HEK293T (cell line): ENCODE results near the gene STYXL1.
"Not testable (repeated sequence)": the region's sequence is repeated elsewhere in the genome, so short reads cannot be mapped to it uniquely, and the experiment has no call there.

ENCODE experiments used
- CTCF ChIA-PET: fragments of 350-600 bp; formaldehyde crosslinking; extraction: SDS; loops from one replicate; lab custom pipeline; 2021; ENCODE audit warnings: antibody characterized with exemption, inconsistent platforms; lab: Yijun Ruan, JAX
- POLR2A ChIA-PET: fragments of 350-600 bp; formaldehyde crosslinking; extraction: SDS; loops from one replicate; lab custom pipeline; 2020; ENCODE audit warnings: antibody characterized with exemption, inconsistent platforms; lab: Yijun Ruan, JAX
- DNase-seq: peaks from one replicate; pipeline ENCODE4 v3.0.0; 2012; ENCODE audit warnings: mixed read lengths; ENCODE audit errors: extremely low spot score
- ARNT ChIP-seq: fragments of 450-650 bp; IDR thresholded peaks from 2 replicates; pipeline ENCODE4 v1.6.1; 2017; ENCODE audit warnings: mild to moderate bottlenecking
- BHLHE40 ChIP-seq: fragments of 450-650 bp; IDR thresholded peaks from 2 replicates; pipeline ENCODE4 v1.6.1; 2016; ENCODE audit warnings: mild to moderate bottlenecking, moderate library complexity, borderline replicate concordance
- CTBP1 ChIP-seq: fragments of 450-650 bp; IDR thresholded peaks from 2 replicates; pipeline ENCODE4 v1.6.1; 2016; ENCODE audit warnings: borderline replicate concordance
- ELF4 ChIP-seq: fragments of 450-650 bp; IDR thresholded peaks from 2 replicates; pipeline ENCODE4 v1.6.1; 2017; ENCODE audit warnings: antibody characterized with exemption
- FOXA1 ChIP-seq: fragments of 450-650 bp; IDR thresholded peaks from 2 replicates; pipeline ENCODE4 v1.6.1; 2016; ENCODE audit warnings: mild to moderate bottlenecking
- FOXK2 ChIP-seq: fragments of 450-650 bp; IDR thresholded peaks from 2 replicates; pipeline ENCODE4 v1.6.1; 2016; ENCODE audit warnings: mild to moderate bottlenecking
- FOXM1 ChIP-seq: fragments of 450-650 bp; IDR thresholded peaks from 2 replicates; pipeline ENCODE4 v1.6.1; 2017; ENCODE audit warnings: mild to moderate bottlenecking, borderline replicate concordance
- HDGF ChIP-seq: fragments of 450-650 bp; IDR thresholded peaks from 2 replicates; pipeline ENCODE4 v1.6.1; 2017; ENCODE audit warnings: antibody characterized with exemption, borderline replicate concordance
- L3MBTL2 ChIP-seq: fragments of 450-650 bp; conservative IDR thresholded peaks from 2 replicates; pipeline ENCODE4 v1.6.1; 2016; ENCODE audit warnings: mild to moderate bottlenecking
- LEF1 ChIP-seq: fragments of 450-650 bp; IDR thresholded peaks from 2 replicates; pipeline ENCODE4 v1.6.1; 2017; ENCODE audit warnings: mild to moderate bottlenecking, borderline replicate concordance
- NFRKB ChIP-seq: fragments of 450-650 bp; IDR thresholded peaks from 2 replicates; pipeline ENCODE4 v1.6.1; 2016; ENCODE audit warnings: mild to moderate bottlenecking, moderate library complexity
- PKNOX1 ChIP-seq: fragments of 450-650 bp; IDR thresholded peaks from 2 replicates; pipeline ENCODE4 v1.6.1; 2016
- SP1 ChIP-seq: fragments of 450-650 bp; IDR thresholded peaks from 2 replicates; pipeline ENCODE4 v1.6.1; 2017
- SUZ12 ChIP-seq: fragments of 450-650 bp; IDR thresholded peaks from 2 replicates; pipeline ENCODE4 v1.6.1; 2016; ENCODE audit warnings: mild to moderate bottlenecking
- TARDBP ChIP-seq: fragments of 450-650 bp; IDR thresholded peaks from 2 replicates; pipeline ENCODE4 v1.6.1; 2016
- ZNF384 ChIP-seq: fragments of 450-650 bp; IDR thresholded peaks from 2 replicates; pipeline ENCODE4 v1.6.1; 2016

The STYXL1 gene

DNA sequence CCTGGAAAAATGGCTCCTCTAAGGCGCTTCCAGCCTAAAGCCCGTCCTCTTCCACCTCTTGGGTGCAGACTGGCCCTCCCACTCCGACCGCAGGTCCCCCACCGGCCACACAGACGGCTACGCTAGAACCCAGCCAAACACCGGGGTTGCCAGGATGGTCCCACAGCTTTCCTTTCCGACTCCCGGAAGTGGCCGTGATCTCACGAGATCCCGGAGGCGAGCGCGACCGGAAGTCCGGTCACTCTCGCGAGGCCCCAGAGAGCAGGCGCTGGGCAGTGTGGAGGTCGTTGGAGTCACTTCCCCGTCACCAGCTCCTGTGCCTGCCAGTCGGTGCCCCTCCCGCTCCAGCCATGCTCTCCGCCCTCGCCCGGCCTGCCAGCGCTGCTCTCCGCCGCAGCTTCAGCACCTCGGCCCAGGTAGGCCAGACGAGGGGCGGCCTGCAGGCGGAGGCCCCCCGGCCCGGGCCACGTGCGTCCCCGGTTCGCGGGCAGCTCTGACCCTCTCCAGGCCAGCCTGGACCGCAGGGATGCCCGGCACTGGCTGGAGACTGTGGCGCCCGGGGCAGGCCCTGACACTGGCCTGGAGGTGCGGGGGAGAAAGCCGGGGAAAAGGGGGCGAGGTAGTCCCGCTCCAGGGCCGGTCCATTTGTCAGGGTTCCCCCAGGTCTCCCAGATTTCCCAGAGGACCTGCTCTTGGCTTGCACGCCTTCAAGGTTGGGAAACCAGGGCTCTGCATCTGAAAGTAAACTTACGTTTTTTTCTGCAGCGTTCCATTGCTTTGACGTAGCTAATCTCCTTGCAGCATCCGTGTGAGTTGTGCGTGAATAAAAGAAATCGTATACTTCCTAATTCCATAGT is at the start of gene STYXL1, which contains the start of gene MDH2:
TSS of gene STYXL1 (minus strand) at position 190 of the 857 bp plus-strand sequence. CDS start 17,477 bp downstream, outside the sequence.
TSS of gene MDH2 (plus strand) at position 296 of the 857 bp plus-strand sequence. CDS start at position 351, 55 bp downstream.
- POLR2A ChIA-PET, result interaction anchor here (0.6 to 2.3 kb wide), 23 partner anchors 10 to 297 kb away, joined by 3 to 20 read pairs (median 3); partner anchors contain the start of genes HSPB1, POR and TMEM120A
- CTCF ChIA-PET, result no interaction called here
- TF ChIP-seq L3MBTL2 (peak; percentile 67), CTBP1 (no peak), PKNOX1 (peak; percentile 12; the same call in 1 of the 2 replicates), NFRKB (no peak), SP1 (peak; percentile 67; the same call in 1 of the 2 replicates), ARNT (no peak), FOXK2 (no peak), ELF4 (peak; percentile 97), SUZ12 (no peak), LEF1 (peak; percentile 14; the same call in 1 of the 2 replicates), HDGF (no peak)
- DNase-seq, result peak; percentile 98

DNA sequence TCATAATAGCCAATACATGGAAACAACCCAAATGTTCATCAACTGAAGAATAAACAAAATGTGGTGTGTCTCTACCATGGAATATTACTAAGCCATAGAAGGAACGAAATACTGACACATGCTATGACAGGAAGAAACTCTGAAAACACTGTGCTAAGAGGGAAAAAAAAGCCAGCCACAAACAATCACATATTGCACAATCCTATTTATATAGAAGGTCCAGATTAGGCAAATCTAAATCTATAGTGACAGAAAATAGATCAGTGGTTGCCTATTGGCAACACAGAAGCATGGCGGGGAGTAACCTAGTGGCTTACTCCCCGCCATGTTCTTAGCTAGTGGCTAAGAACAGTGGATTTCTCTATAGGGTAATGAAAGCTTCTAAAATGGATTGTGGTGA is 48.1 kb upstream of the STYXL1 start:
- ChIA-PET POLR2A (no interaction called here), CTCF (no interaction called here)
- TF ChIP-seq HDGF (no peak), ZNF384 (no peak), PKNOX1 (no peak), ELF4 (no peak), NFRKB (no peak), ARNT (no peak), FOXM1 (no peak), FOXA1 (no peak), LEF1 (no peak), FOXK2 (no peak), TARDBP (no peak), CTBP1 (no peak), BHLHE40 (no peak), SUZ12 (no peak), SP1 (no peak), L3MBTL2 (no peak)

DNA sequence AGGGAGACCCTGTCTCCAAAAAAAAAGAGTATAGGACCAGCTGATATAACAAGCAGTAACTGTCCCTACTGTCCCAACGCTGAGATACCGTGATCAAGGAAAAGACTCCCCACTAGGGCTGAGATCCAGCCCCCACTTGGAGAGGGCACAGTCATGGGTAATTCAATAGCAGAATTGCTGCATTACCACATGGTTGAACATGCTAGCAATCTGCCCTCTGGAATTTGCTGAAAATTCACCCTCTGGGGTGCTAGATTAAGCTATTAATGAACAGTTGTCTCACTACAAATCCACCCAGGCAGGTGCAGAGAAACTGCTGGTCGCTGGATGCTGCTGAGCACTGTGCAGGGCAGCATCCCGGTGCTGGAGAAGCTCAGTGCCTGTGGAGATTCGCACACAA is 46.5 kb upstream of the STYXL1 start:
- POLR2A ChIA-PET, CTCF ChIA-PET: not testable (repeated sequence)

More for the DNA sequence above, 48.1 kb upstream of the STYXL1 start:
- DNase-seq, result no peak

DNA sequence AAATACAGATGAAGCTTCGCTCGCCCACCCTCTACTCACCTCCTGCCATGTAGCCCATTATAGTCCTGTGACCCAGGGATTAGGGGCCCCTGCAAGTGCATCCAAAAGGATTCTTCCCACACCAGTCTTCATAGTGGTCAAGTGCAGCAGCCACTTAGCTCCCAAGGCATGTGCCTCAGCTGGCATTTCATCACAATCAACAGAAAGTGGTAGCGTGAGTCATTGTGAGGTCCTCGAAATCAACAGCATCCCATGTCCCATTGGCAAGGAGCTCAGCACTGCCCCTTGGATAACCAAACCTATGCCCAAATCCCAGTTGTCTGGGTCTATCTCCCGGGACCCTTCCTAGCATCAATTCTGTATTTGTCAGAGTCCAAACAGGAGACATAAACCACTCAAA is 45.7 kb upstream of the STYXL1 start:
- CTCF ChIA-PET, DNase-seq, POLR2A ChIA-PET: not testable (repeated sequence)

More for the DNA sequence above, 46.5 kb upstream of the STYXL1 start:
- DNase-seq, result not testable (repeated sequence)

DNA sequence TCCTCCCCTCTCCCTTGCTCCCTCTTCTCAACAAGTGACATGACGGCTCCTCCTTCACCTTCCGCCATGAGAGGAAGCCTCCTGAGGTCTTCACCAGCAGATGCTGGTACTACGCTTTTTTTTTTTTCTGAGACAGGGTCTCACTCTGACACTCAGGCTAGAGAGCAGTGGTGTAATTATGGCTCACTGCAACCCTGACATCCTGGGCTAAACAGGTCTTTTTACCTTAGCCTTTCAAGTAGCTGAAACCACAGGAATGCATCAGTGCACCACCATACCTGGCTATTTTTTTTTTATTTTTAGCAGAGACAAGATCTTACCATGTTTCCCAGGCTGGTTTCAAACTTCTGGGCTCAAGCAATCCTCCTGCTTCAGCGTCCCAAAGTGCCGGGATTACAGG is 43.7 kb upstream of the STYXL1 start:
- no peak for DNase-seq
- TF ChIP-seq LEF1 (no peak), CTBP1 (no peak), SP1 (no peak), ZNF384 (no peak), ARNT (no peak), FOXA1 (no peak), TARDBP (no peak), SUZ12 (no peak)
- CTCF ChIA-PET, result no interaction called here
- POLR2A ChIA-PET, result no interaction called here

- ChIA-PET POLR2A (no interaction called here), CTCF (no interaction called here)
- DNase-seq, result no peak
- TF ChIP-seq FOXK2, result no peak
- TF ChIP-seq BHLHE40, result no peak
- TF ChIP-seq HDGF, result no peak
- TF ChIP-seq PKNOX1, result no peak
These were observed 42.2 kb upstream of the STYXL1 start for GRCh38 chr7:76089865-76090475.

DNA sequence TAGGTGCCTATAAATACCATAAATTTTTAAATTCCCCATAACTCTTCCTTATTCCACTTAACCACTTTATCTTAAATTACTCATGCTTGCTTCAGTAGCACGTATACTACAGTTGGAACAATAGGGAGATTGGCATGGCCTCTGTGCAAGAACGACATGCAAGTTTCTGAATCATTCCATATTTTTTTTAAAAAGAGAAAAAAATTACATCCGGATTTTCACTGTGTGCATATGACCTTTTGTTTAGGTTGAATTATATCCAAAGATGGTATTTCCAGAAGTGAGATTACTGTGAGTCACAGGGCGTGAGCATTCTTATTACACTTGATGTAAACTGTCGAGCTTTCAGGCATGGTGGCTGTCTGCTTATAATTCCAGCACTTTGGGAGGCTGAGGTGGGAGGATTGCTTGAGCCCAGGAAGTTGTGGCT is 39.6 kb upstream of the STYXL1 start:
- CTCF ChIA-PET, result not testable (repeated sequence)

More for the DNA sequence above, 39.6 kb upstream of the STYXL1 start:
- DNase-seq, POLR2A ChIA-PET: not testable (repeated sequence)
